Measurements from ENCODE around the gene VCAM1. TPM values are rescaled to one million over a fixed set of nuclear protein-coding genes. Genes with fewer than 3 reads are reported as not detected.

VCAM1 gene
- total RNA-seq, 4 donors from 2014 or later: 1.1 to 3.8 (median 2.8) TPM; not detected in 1

- H3K4me1 ChIP-seq: peaks cover 0 to 25% (median 4%) of the 10 kb centered on the region in 3 donors
- no peaks in the 10 kb centered on the region for H3K9me3 ChIP-seq
- no peaks in the 10 kb centered on the region for H3K36me3 ChIP-seq
- intact Hi-C loops (cut with DNase I): no loop called here
- no peaks in the 10 kb centered on the region for H3K27me3 ChIP-seq
- no peak for TF ChIP-seq POLR2A (IDR thresholded peaks at IDR 0.05)
- TF ChIP-seq CTCF (IDR thresholded peaks at IDR 0.05): no peak
- WGBS, 2 donors: 35 to 47% methylated on average over 3 of the region's 3 CpGs
- no peak for DNase-seq
- H3K4me3 ChIP-seq: no peak overlapping the region
- peak overlapping the region in 3 of 4 donors; percentile 12 to 49 (median 37) for H3K27ac ChIP-seq
These were observed 15.1 kb downstream of the VCAM1 start for GRCh38 chr1:100734676-100735075.

- no peak overlapping the region for H3K4me3 ChIP-seq
- intact Hi-C loops (cut with DNase I): no loop called here
- H3K36me3 ChIP-seq: no peaks in the 10 kb centered on the region
- no peak for DNase-seq
- no peaks in the 10 kb centered on the region for H3K27me3 ChIP-seq
- no peaks in the 10 kb centered on the region for H3K9me3 ChIP-seq
- TF ChIP-seq POLR2A (IDR thresholded peaks at IDR 0.05) (no peak), CTCF (IDR thresholded peaks at IDR 0.05) (no peak)
- H3K4me1 ChIP-seq: peaks cover 0 to 25% (median 4%) of the 10 kb centered on the region in 3 donors
- WGBS, 2 donors: 82 to 89% methylated on average over 3 of the region's 3 CpGs
- peak overlapping the region in 3 of 4 donors; percentile 12 to 51 (median 23) for H3K27ac ChIP-seq
These were observed 15.7 kb downstream of the VCAM1 start for GRCh38 chr1:100735244-100735643.

GRCh38 chr1:100736324-100736723, 16.8 kb downstream of the VCAM1 start:
- no peaks in the 10 kb centered on the region for H3K36me3 ChIP-seq
- no peak for DNase-seq
- 5 to 11% methylated on average over 1 of the region's 1 CpG for WGBS, 2 donors
- intact Hi-C loops (cut with DNase I): no loop called here
- no peaks in the 10 kb centered on the region for H3K9me3 ChIP-seq
- H3K4me3 ChIP-seq: no peak overlapping the region
- no peak for TF ChIP-seq CTCF (IDR thresholded peaks at IDR 0.05)
- TF ChIP-seq POLR2A (IDR thresholded peaks at IDR 0.05): no peak
- no peaks in the 10 kb centered on the region for H3K27me3 ChIP-seq
- peak overlapping the region in 1 of 4 donors; percentile 6 for H3K27ac ChIP-seq
- peaks cover 0 to 25% (median 4%) of the 10 kb centered on the region in 3 donors for H3K4me1 ChIP-seq

GRCh38 chr1:100736746-100737145, 17.2 kb downstream of the VCAM1 start:
- intact Hi-C loops (cut with DNase I): no loop called here
- WGBS, 2 donors: 19 to 30% methylated on average over 1 of the region's 1 CpG

GRCh38 chr1:100746542-100746932, 27.0 kb downstream of the VCAM1 start:
- TF ChIP-seq CTCF (IDR thresholded peaks at IDR 0.05): no peak
- TF ChIP-seq POLR2A (IDR thresholded peaks at IDR 0.05): no peak
- WGBS, 2 donors: 68 to 76% methylated on average over 3 of the region's 3 CpGs
- no peak for DNase-seq

More at GRCh38 chr1:100736746-100737145, 17.2 kb downstream of the VCAM1 start:
- Histone ChIP-seq H3K9me3 (no peaks in the 10 kb centered on the region), H3K36me3 (no peaks in the 10 kb centered on the region), H3K27ac (no peak overlapping the region), H3K4me3 (no peak overlapping the region), H3K27me3 (no peaks in the 10 kb centered on the region), H3K4me1 (peaks cover 0 to 25% (median 4%) of the 10 kb centered on the region in 3 donors)
- TF ChIP-seq CTCF (IDR thresholded peaks at IDR 0.05) (no peak), POLR2A (IDR thresholded peaks at IDR 0.05) (no peak)
- no peak for DNase-seq

More at GRCh38 chr1:100746542-100746932, 27.0 kb downstream of the VCAM1 start:
- Histone ChIP-seq H3K4me1 (no peaks in the 10 kb centered on the region), H3K36me3 (no peaks in the 10 kb centered on the region), H3K9me3 (no peaks in the 10 kb centered on the region), H3K27ac (no peak overlapping the region), H3K27me3 (no peaks in the 10 kb centered on the region), H3K4me3 (no peak overlapping the region)
- intact Hi-C loops (cut with DNase I): no loop called here

All from esophagus squamous epithelium (tissue), 5 donors.